ENCODE measurements around the gene UBE2QL1.

UBE2QL1 gene

DNA sequence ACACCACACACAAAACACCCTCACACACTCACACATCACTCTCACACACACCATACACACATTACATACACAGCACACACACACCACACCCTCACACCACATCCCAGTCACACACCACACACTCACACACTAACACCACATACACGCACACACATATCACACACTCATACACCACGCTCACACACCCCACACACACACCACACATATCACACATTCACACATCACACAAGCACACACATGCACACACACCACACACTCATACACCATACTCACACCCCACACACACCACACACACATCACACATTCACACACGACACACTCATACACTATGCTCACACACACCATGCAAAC is 543 bp upstream of the UBE2QL1 start (continued):
- TF ChIP-seq, protein P1, sequence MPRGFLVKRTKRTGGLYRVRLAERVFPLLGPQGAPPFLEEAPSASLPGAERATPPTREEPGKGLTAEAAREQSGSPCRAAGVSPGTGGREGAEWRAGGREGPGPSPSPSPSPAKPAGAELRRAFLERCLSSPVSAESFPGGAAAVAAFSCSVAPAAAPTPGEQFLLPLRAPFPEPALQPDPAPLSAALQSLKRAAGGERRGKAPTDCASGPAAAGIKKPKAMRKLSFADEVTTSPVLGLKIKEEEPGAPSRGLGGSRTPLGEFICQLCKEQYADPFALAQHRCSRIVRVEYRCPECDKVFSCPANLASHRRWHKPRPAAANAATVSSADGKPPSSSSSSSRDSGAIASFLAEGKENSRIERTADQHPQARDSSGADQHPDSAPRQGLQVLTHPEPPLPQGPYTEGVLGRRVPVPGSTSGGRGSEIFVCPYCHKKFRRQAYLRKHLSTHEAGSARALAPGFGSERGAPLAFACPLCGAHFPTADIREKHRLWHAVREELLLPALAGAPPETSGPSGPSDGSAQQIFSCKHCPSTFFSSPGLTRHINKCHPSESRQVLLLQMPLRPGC (tag by site-specific recombination; IDR thresholded peaks at IDR 0.05): peak; percentile 85
- TF ChIP-seq, protein P2, sequence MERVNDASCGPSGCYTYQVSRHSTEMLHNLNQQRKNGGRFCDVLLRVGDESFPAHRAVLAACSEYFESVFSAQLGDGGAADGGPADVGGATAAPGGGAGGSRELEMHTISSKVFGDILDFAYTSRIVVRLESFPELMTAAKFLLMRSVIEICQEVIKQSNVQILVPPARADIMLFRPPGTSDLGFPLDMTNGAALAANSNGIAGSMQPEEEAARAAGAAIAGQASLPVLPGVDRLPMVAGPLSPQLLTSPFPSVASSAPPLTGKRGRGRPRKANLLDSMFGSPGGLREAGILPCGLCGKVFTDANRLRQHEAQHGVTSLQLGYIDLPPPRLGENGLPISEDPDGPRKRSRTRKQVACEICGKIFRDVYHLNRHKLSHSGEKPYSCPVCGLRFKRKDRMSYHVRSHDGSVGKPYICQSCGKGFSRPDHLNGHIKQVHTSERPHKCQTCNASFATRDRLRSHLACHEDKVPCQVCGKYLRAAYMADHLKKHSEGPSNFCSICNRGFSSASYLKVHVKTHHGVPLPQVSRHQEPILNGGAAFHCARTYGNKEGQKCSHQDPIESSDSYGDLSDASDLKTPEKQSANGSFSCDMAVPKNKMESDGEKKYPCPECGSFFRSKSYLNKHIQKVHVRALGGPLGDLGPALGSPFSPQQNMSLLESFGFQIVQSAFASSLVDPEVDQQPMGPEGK (tag by site-specific recombination; IDR thresholded peaks at IDR 0.05): no peak
- TF ChIP-seq IKZF3 (tag by site-specific recombination; IDR thresholded peaks at IDR 0.05): no peak
- TF ChIP-seq GFI1B (tag by site-specific recombination; IDR thresholded peaks at IDR 0.05): no peak
- TF ChIP-seq ZNF138 (tag by site-specific recombination; IDR thresholded peaks at IDR 0.05; ENCODE audit: borderline replicate concordance): no peak
- TF ChIP-seq ZNF785 (tag by site-specific recombination; IDR thresholded peaks at IDR 0.05): peak; percentile 3
- no peak for TF ChIP-seq ZNF10 (tag by site-specific recombination; IDR thresholded peaks at IDR 0.05)
- TF ChIP-seq ZNF776 (tag by site-specific recombination; IDR thresholded peaks at IDR 0.05; ENCODE audit: borderline replicate concordance): no peak
- no peak for TF ChIP-seq ZNF404 (tag by site-specific recombination; IDR thresholded peaks at IDR 0.05)
- TF ChIP-seq ZFP69B (tag by site-specific recombination; IDR thresholded peaks at IDR 0.05): no peak

DNA sequence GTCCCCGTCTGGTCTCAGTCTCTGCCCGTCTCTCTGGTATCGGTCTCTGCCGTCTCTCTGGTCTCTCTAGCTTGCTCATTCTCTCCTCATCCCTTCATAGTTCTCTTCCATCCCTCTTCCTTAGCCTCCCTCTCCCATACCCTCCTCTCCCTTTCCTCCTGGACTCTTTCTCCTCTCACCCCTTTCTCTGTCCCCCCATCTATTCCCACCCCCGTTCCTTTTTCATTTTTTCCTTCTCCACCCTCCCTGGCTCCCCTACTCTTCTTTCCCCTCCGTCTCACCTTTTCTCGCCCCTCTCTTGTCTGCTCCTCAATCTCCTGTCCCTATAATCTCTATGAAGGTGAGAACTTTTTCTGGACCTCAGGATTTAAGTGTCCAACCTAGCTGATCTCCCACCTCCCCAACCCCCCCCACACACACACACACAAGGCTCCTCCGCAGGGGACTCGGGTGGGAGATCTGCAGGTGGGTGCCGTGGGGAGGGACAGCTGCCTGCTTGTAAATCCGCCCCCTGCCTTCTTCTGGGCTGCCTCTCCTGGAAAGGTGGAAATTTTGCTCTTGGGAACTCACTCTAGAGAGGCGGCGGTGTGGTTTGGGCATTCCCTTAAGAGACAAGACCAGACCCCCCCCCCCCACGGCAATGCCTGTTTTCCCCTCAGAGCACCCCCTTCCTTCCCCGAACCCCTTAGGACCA is 953 bp downstream of the UBE2QL1 start:
- Histone ChIP-seq H3K9me3 (ENCODE audit: control insufficient read depth, insufficient read depth, low read depth, low read length) (no peaks in the 10 kb centered on the region), H3K4me1 (ENCODE audit: control insufficient read depth, insufficient read depth, low read length) (no peaks in the 10 kb centered on the region), H3K4me3 (ENCODE audit: low read depth, low read length) (peak overlapping the region; percentile 68), H3K27ac (ENCODE audit: extremely low read depth, low read depth, low read length) (no peak overlapping the region), H3K36me3 (ENCODE audit: control insufficient read depth in 2 of 2, insufficient read depth in 1 of 2, low read length in 2 of 2) (no peaks in the 10 kb centered on the region)
- ChIA-PET POLR2A (interaction anchor here (1.0 to 1.2 kb wide), 6 partner anchors 8 to 71 kb away, joined by 3 to 8 read pairs (median 4); partner anchors contain the start of gene MED10), CTCF (interaction anchor here (0.8 to 1.0 kb wide), 2 partner anchors 953 to 959 kb away, joined by 3 to 9 read pairs; no protein-coding TSS in a partner anchor)
- peak; percentile 81 for TF ChIP-seq ZBTB17 (tag by site-specific recombination; IDR thresholded peaks at IDR 0.05)
- TF ChIP-seq ZNF416 (tag by site-specific recombination; IDR thresholded peaks at IDR 0.05): no peak
- TF ChIP-seq ZNF791 (tag by site-specific recombination; IDR thresholded peaks at IDR 0.05): 0 out of 2 replicates have a peak, but pooled peaks have one; percentile 69
- no peak for TF ChIP-seq ZNF777 (tag by site-specific recombination; IDR thresholded peaks at IDR 0.05; ENCODE audit: borderline replicate concordance)
- TF ChIP-seq ZFP3 (tag by site-specific recombination; IDR thresholded peaks at IDR 0.05; ENCODE audit: low read depth): no peak
- no peak for TF ChIP-seq ZNF175 (tag by site-specific recombination; IDR thresholded peaks at IDR 0.05)
- TF ChIP-seq ZNF146 (tag by site-specific recombination; IDR thresholded peaks at IDR 0.05): peak; percentile 5; the same call in 1 of the 2 replicates
- TF ChIP-seq ZNF354C (tag by site-specific recombination; IDR thresholded peaks at IDR 0.05; ENCODE audit: borderline replicate concordance, low read depth): 0 out of 2 replicates have a peak, but pooled peaks have one; percentile 13
- TF ChIP-seq ZNF473 (tag by site-specific recombination; IDR thresholded peaks at IDR 0.05): peak; percentile 19; the same call in 1 of the 2 replicates
- TF ChIP-seq ZBTB8A (tag by site-specific recombination; IDR thresholded peaks at IDR 0.05): no peak
- TF ChIP-seq, protein P2 (tag by site-specific recombination; IDR thresholded peaks at IDR 0.05): 0 out of 2 replicates have a peak, but pooled peaks have one; percentile 18
- peak; percentile 37 for TF ChIP-seq GLIS2 (tag by site-specific recombination; IDR thresholded peaks at IDR 0.05)
- TF ChIP-seq ZNF654 (tag by site-specific recombination; IDR thresholded peaks at IDR 0.05; ENCODE audit: low read depth): no peak
- TF ChIP-seq, protein P3, sequence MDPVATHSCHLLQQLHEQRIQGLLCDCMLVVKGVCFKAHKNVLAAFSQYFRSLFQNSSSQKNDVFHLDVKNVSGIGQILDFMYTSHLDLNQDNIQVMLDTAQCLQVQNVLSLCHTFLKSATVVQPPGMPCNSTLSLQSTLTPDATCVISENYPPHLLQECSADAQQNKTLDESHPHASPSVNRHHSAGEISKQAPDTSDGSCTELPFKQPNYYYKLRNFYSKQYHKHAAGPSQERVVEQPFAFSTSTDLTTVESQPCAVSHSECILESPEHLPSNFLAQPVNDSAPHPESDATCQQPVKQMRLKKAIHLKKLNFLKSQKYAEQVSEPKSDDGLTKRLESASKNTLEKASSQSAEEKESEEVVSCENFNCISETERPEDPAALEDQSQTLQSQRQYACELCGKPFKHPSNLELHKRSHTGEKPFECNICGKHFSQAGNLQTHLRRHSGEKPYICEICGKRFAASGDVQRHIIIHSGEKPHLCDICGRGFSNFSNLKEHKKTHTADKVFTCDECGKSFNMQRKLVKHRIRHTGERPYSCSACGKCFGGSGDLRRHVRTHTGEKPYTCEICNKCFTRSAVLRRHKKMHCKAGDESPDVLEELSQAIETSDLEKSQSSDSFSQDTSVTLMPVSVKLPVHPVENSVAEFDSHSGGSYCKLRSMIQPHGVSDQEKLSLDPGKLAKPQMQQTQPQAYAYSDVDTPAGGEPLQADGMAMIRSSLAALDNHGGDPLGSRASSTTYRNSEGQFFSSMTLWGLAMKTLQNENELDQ (tag by site-specific recombination; IDR thresholded peaks at IDR 0.05; ENCODE audit: low read depth): no peak
- peak; percentile 65; the same call in 1 of the 2 replicates for TF ChIP-seq GLI4 (tag by site-specific recombination; IDR thresholded peaks at IDR 0.05)
- peak; percentile 65; the same call in 1 of the 2 replicates for TF ChIP-seq BCL11A (tag by site-specific recombination; IDR thresholded peaks at IDR 0.05; ENCODE audit: low read depth)
- TF ChIP-seq, protein P4, sequence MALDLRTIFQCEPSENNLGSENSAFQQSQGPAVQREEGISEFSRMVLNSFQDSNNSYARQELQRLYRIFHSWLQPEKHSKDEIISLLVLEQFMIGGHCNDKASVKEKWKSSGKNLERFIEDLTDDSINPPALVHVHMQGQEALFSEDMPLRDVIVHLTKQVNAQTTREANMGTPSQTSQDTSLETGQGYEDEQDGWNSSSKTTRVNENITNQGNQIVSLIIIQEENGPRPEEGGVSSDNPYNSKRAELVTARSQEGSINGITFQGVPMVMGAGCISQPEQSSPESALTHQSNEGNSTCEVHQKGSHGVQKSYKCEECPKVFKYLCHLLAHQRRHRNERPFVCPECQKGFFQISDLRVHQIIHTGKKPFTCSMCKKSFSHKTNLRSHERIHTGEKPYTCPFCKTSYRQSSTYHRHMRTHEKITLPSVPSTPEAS (tag by site-specific recombination; IDR thresholded peaks at IDR 0.05): no peak
- TF ChIP-seq OSR2 (tag by site-specific recombination; IDR thresholded peaks at IDR 0.05): no peak
- peak; percentile 95 for TF ChIP-seq ZNF366 (tag by site-specific recombination; conservative IDR thresholded peaks at IDR 0.05)

All from HEK293 (cell line).